Thymus (tissue), 11 donors: ENCODE data around the gene PWWP2B. TPM values are rescaled to one million over a fixed set of nuclear protein-coding genes. Genes with fewer than 3 reads are reported as not detected.
A peak's percentile ranks its signal among the peaks of the same experiment; 100 is the strongest.

Experiments
- DNase-seq, 9 donors: peaks; one replicate each; pipeline ENCODE4 v3.0.0-alpha.2; 2013; ENCODE audit warnings: low spot score in 9 of 9, low read depth in 6 of 9, missing footprints in 1 of 9
- H3K27ac ChIP-seq, 2 donors: one replicate each; pipeline ENCODE4 v1.5.1; 2013; ENCODE audit warnings: control low read depth in 1 of 2, low read depth in 1 of 2, low read length in 1 of 2, mild to moderate bottlenecking in 1 of 2, moderate library complexity in 1 of 2
- H3K27me3 ChIP-seq, 2 donors: one replicate each; pipeline ENCODE4 v1.5.1; 2013; ENCODE audit warnings: low read length in 1 of 2; ENCODE audit not compliant: control insufficient read depth in 2 of 2, insufficient read depth in 1 of 2
- H3K36me3 ChIP-seq, 2 donors: one replicate each; pipeline ENCODE4 v1.5.1; 2013; ENCODE audit warnings: low read length in 1 of 2, mild to moderate bottlenecking in 1 of 2, moderate library complexity in 1 of 2; ENCODE audit not compliant: control insufficient read depth in 2 of 2, insufficient read depth in 2 of 2
- H3K4me1 ChIP-seq, 2 donors: one replicate each; pipeline ENCODE4 v1.5.1; 2013; ENCODE audit warnings: low read length in 2 of 2; ENCODE audit not compliant: control insufficient read depth in 2 of 2, insufficient read depth in 2 of 2
- H3K4me3 ChIP-seq, 2 donors: one replicate each; pipeline ENCODE4 v1.5.1; 2013; ENCODE audit warnings: low read length in 2 of 2, control low read depth in 1 of 2, mild to moderate bottlenecking in 1 of 2
- H3K9me3 ChIP-seq, 2 donors: one replicate each; pipeline ENCODE4 v1.5.1; 2013; ENCODE audit warnings: low read length in 1 of 2, mild to moderate bottlenecking in 1 of 2; ENCODE audit not compliant: control insufficient read depth in 2 of 2, insufficient read depth in 1 of 2
- WGBS: extraction: QIAGEN DNeasy Blood & Tissue Kit; methylation state at CpG from one replicate; pipeline ENCODE4 v1.1.7; 2013; 5-methylcytosine and 5-hydroxymethylcytosine counted together
- polyA plus RNA-seq: library from polyadenylated mRNA; stranded (reverse); fragments of 200-250 nt; gene quantifications from one replicate; pipeline ENCODE4 v1.2.3, GENCODE V29; 2013
- total RNA-seq: library from RNA; stranded (reverse); fragments of 120-200 nt; gene quantifications from one replicate; pipeline ENCODE4 v1.2.4, GENCODE V29; 2013
- donor health status: healthy.

The PWWP2B gene
- total and polyA plus RNA-seq, 2 donors: 5.1 to 9.8 TPM

GRCh38 chr10:132422903-132423825, 26.2 kb downstream of the PWWP2B start:
- 62% methylated on average over 26 of the region's 26 CpGs for WGBS
- DNase-seq: no peak
- Histone ChIP-seq H3K36me3 (no peaks in the 10 kb centered on the region), H3K27ac (peak overlapping the region in 1 of 2 donors; percentile 43), H3K4me3 (no peak overlapping the region), H3K4me1 (peaks cover 12 to 50% of the 10 kb centered on the region in 2 donors), H3K27me3 (peaks cover 0 to 12% of the 10 kb centered on the region in 2 donors), H3K9me3 (no peaks in the 10 kb centered on the region)

- H3K27ac ChIP-seq: no peak overlapping the region
- peaks cover 0 to 12% of the 10 kb centered on the region in 2 donors for H3K27me3 ChIP-seq
- no peak for DNase-seq
- H3K4me3 ChIP-seq: no peak overlapping the region
- 95% methylated on average over 21 of the region's 21 CpGs for WGBS
- H3K4me1 ChIP-seq: peaks cover 12 to 44% of the 10 kb centered on the region in 2 donors
- no peaks in the 10 kb centered on the region for H3K9me3 ChIP-seq
- H3K36me3 ChIP-seq: no peaks in the 10 kb centered on the region
Measured at GRCh38 chr10:132423966-132424861, 27.2 kb downstream of the PWWP2B start.

GRCh38 chr10:132425029-132425756, 28.2 kb downstream of the PWWP2B start:
- Histone ChIP-seq H3K4me1 (peaks cover 12 to 48% of the 10 kb centered on the region in 2 donors), H3K4me3 (no peak overlapping the region), H3K9me3 (no peaks in the 10 kb centered on the region), H3K36me3 (no peaks in the 10 kb centered on the region), H3K27me3 (peaks cover 0 to 12% of the 10 kb centered on the region in 2 donors), H3K27ac (no peak overlapping the region)
- DNase-seq: no peak
- WGBS: 98% methylated on average over 61 of the region's 61 CpGs

GRCh38 chr10:132425757-132426155, 28.8 kb downstream of the PWWP2B start:
- peaks cover 12 to 44% of the 10 kb centered on the region in 2 donors for H3K4me1 ChIP-seq
- no peak for DNase-seq

GRCh38 chr10:132427006-132427771, 30.2 kb downstream of the PWWP2B start:
- WGBS: 96% methylated on average over 10 of the region's 10 CpGs
- no peak for DNase-seq
- Histone ChIP-seq H3K27me3 (peaks cover 0 to 3% of the 10 kb centered on the region in 2 donors), H3K4me1 (peaks cover 4 to 30% of the 10 kb centered on the region in 2 donors), H3K9me3 (no peaks in the 10 kb centered on the region), H3K27ac (no peak overlapping the region), H3K4me3 (no peak overlapping the region), H3K36me3 (no peaks in the 10 kb centered on the region)

More at GRCh38 chr10:132425757-132426155, 28.8 kb downstream of the PWWP2B start:
- Histone ChIP-seq H3K27ac (no peak overlapping the region), H3K4me3 (no peak overlapping the region), H3K36me3 (no peaks in the 10 kb centered on the region), H3K9me3 (no peaks in the 10 kb centered on the region), H3K27me3 (peaks cover 0 to 12% of the 10 kb centered on the region in 2 donors)
- WGBS: 94% methylated on average over 9 of the region's 9 CpGs

GRCh38 chr10:132427939-132428367, 31.0 kb downstream of the PWWP2B start:
- Histone ChIP-seq H3K27me3 (no peaks in the 10 kb centered on the region), H3K4me3 (no peak overlapping the region), H3K27ac (no peak overlapping the region), H3K4me1 (peaks cover 0 to 22% of the 10 kb centered on the region in 2 donors), H3K9me3 (no peaks in the 10 kb centered on the region), H3K36me3 (no peaks in the 10 kb centered on the region)
- no peak for DNase-seq
- 98% methylated on average over 2 of the region's 2 CpGs for WGBS

GRCh38 chr10:132428486-132428995, 31.5 kb downstream of the PWWP2B start:
- 97% methylated on average over 11 of the region's 11 CpGs for WGBS
- no peak overlapping the region for H3K4me3 ChIP-seq
- no peaks in the 10 kb centered on the region for H3K9me3 ChIP-seq
- H3K4me1 ChIP-seq: peaks cover 0 to 17% of the 10 kb centered on the region in 2 donors
- DNase-seq: no peak
- no peaks in the 10 kb centered on the region for H3K36me3 ChIP-seq
- H3K27me3 ChIP-seq: no peaks in the 10 kb centered on the region
- no peak overlapping the region for H3K27ac ChIP-seq
